ENCODE results near the gene CTNND2. TPM values are rescaled to one million over a fixed set of nuclear protein-coding genes. Genes with fewer than 3 reads are reported as not detected.

The CTNND2 gene
- total and polyA plus RNA-seq, 8 donors = 9.2 to 62.8 (median 43.7) TPM

DNA sequence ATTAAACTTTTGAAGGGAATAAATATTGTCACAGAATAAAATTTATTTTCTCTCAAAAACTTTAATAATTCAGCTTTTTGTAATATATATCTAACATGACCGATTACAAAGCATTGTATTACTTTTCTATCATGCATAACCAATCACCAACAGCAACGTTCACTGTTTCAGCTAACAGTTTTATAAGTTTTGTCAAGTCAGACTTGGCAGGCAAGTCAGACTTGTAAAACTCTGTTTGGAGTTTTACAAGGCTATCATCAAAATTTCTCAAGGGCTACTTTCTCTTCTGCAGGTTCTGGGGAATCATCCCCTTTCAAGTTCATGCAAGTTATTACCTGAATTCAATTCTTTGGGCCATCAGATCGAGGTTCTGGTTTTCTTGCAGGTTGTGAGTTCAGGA, 347.2 kb downstream of the CTNND2 start:
- Histone ChIP-seq H3K4me3 (no peak overlapping the region), H3K27me3 (no peaks in the 10 kb centered on the region), H3K36me3 (no peaks in the 10 kb centered on the region), H3K27ac (no peak overlapping the region), H3K4me1 (no peaks in the 10 kb centered on the region), H3K9me3 (no peaks in the 10 kb centered on the region)
- ATAC-seq (no peak), FAIRE-seq (no peak), DNase-seq (no peak)
- TF ChIP-seq, protein P1, sequence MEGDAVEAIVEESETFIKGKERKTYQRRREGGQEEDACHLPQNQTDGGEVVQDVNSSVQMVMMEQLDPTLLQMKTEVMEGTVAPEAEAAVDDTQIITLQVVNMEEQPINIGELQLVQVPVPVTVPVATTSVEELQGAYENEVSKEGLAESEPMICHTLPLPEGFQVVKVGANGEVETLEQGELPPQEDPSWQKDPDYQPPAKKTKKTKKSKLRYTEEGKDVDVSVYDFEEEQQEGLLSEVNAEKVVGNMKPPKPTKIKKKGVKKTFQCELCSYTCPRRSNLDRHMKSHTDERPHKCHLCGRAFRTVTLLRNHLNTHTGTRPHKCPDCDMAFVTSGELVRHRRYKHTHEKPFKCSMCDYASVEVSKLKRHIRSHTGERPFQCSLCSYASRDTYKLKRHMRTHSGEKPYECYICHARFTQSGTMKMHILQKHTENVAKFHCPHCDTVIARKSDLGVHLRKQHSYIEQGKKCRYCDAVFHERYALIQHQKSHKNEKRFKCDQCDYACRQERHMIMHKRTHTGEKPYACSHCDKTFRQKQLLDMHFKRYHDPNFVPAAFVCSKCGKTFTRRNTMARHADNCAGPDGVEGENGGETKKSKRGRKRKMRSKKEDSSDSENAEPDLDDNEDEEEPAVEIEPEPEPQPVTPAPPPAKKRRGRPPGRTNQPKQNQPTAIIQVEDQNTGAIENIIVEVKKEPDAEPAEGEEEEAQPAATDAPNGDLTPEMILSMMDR (IDR thresholded peaks at IDR 0.05) = no peak
- intact Hi-C loops (cut with DNase I) = no loop called here
- 77 to 80% methylated on average over 3 of the region's 3 CpGs for WGBS, 2 donors

DNA sequence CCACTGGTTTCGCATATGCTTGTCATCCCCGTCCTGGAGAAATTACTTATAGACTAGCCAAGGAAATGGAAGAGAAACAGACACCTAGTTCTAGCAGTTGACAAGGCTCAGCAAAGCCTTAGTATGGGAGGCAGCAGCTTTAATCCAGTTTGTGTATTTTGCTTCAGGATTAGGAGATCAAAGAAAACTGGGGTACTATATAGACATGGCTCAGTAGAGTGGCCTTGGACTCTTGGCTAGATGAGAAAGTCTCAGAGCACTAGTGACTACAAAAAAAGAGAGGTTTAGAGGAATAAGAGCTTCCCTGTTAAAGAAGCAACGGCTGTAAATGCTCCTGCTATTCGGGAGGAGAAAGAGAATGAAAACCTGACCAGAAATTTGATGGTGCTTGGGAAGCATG, 349.1 kb downstream of the CTNND2 start:
- ATAC-seq (no peak), DNase-seq (no peak), FAIRE-seq (no peak)
- Histone ChIP-seq H3K4me1 (no peaks in the 10 kb centered on the region), H3K27me3 (no peaks in the 10 kb centered on the region), H3K4me3 (no peak overlapping the region), H3K36me3 (no peaks in the 10 kb centered on the region), H3K27ac (no peak overlapping the region), H3K9me3 (no peaks in the 10 kb centered on the region)
- intact Hi-C loops (cut with DNase I) = no loop called here
- TF ChIP-seq, protein P1 (IDR thresholded peaks at IDR 0.05) = no peak
- 80 to 82% methylated on average over 4 of the region's 4 CpGs for WGBS, 2 donors

DNA sequence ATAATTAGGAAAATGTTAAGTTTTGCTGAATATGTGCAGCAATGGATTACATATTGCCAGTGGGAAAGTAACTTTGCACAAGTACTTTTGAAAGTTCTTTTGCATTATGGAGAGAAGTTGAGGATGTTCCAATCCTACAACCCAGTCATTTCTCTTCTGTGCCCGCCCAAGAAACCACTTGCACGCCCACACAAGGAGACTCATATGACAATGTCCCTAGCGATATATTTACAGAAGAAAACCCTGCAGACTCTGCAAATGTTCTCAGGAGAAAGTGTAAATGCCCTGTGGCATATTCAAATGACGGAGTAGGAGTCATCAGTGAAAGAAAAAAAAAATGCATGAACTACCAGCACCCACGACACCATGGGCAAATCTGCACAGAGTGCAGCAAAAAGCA, 356.5 kb downstream of the CTNND2 start:
- Histone ChIP-seq H3K4me1 (no peaks in the 10 kb centered on the region), H3K27me3 (no peaks in the 10 kb centered on the region), H3K4me3 (no peak overlapping the region), H3K27ac (no peak overlapping the region), H3K36me3 (no peaks in the 10 kb centered on the region), H3K9me3 (no peaks in the 10 kb centered on the region)
- FAIRE-seq (no peak), ATAC-seq (no peak), DNase-seq (no peak)
- TF ChIP-seq, protein P1 (IDR thresholded peaks at IDR 0.05) = no peak
- 92 to 94% methylated on average over 5 of the region's 5 CpGs for WGBS, 2 donors
- intact Hi-C loops (cut with DNase I) = no loop called here

DNA sequence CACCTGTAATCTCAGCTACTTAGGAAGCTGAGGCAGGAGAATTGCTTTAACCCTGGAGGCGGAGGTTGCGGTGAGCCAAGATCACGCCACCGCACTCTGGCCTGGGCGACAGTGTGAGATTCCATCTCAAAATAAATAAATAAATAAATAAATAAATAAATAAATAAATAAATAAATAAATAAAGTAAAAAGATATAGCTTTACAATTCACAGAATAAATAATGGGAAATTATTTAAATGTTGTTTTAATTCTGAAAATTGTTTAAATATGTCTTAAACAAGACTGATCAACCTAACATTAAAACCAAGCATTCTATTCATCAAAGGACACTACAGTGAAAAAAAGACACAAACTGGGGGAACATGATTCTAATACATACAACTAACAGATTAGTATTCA, 357.1 kb downstream of the CTNND2 start:
- no peaks in the 10 kb centered on the region for H3K36me3 ChIP-seq
- FAIRE-seq (no peak), DNase-seq (no peak), ATAC-seq (no peak)
- no peaks in the 10 kb centered on the region for H3K27me3 ChIP-seq
- no peak overlapping the region for H3K27ac ChIP-seq
- intact Hi-C loops (cut with DNase I) = no loop called here
- TF ChIP-seq, protein P1 (IDR thresholded peaks at IDR 0.05) = no peak
- H3K4me3 ChIP-seq = no peak overlapping the region
- no peaks in the 10 kb centered on the region for H3K4me1 ChIP-seq
- no peaks in the 10 kb centered on the region for H3K9me3 ChIP-seq
- 97 to 99% methylated on average over 5 of the region's 5 CpGs for whole genome bisulfite sequencing, 2 donors

DNA sequence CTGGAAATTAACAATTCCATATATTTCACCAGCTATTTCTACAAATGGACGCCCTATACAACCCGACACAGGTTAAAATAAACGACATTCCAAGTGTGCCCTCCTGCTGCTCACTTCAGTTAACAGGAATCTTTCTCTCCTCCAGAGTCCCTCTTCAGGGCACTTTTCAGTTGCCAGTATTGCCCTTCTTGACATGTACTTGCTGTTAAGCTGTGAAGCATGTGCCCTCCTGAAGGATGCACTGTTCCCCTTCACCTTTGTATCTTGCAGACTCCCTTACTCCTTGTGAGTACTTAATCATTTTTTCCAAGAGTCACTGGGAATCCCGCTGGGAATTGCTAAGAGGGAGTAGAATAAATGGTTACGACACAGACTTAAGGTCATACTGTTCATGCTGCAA, 364.1 kb downstream of the CTNND2 start:
- ATAC-seq (no peak), FAIRE-seq (no peak), DNase-seq (no peak)
- WGBS, 2 donors = 95 to 98% methylated on average over 5 of the region's 5 CpGs
- Histone ChIP-seq H3K4me3 (no peak overlapping the region), H3K27me3 (no peaks in the 10 kb centered on the region), H3K9me3 (no peaks in the 10 kb centered on the region), H3K36me3 (no peaks in the 10 kb centered on the region), H3K4me1 (no peaks in the 10 kb centered on the region), H3K27ac (no peak overlapping the region)
- intact Hi-C loops (cut with DNase I) = no loop called here
- TF ChIP-seq, protein P1 (IDR thresholded peaks at IDR 0.05) = no peak
